SW480 (cell line): ENCODE results near the gene ANKRD31.
"Not testable (repeated sequence)": the region's sequence is repeated elsewhere in the genome, so short reads cannot be mapped to it uniquely, and the experiment has no call there.

Source experiments
- DNase-seq: peaks from one replicate; pipeline ENCODE4 v3.0.0-alpha.2; 2016; ENCODE audit warnings: low spot score

Gene ANKRD31

DNA sequence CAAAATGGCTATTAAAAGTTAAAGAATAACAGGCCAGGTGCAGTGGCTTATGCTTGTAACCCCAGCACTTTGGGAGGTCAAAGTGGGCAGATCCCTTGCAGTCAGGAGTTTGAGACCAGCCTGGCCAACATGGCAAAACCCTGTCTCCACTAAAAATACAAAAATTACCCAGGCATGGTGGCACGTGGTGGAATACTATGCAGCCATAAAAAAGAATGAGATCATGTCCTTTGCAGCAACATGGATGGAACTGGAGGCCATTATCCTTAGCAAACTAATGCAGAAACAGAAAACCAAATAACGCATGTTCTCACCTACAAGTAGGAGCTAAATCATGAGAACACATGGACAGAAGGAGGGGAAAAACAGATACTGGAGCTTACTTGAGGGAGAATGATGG is 15.9 kb downstream of the ANKRD31 start:
- DNase-seq: not testable (repeated sequence)

DNA sequence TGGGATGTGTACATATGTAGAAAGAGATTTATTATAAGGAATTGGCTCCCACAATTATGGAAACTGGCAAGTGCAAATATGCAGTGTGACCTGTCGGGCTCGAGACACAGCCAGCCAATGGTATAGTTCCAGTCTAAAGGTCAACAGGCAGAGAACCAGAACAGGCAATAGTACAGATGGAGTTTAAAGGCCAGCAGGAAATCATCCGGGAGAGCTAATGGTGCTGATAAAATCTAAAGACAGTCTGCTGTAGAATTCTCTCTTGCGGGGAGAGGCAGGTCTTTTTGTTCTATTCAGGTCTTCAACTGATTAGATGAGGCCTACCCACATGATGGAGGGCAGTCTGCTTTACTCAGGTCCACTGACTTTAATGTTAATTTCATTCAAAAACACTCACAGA is 21.8 kb downstream of the ANKRD31 start:
- DNase-seq: no peak

DNA sequence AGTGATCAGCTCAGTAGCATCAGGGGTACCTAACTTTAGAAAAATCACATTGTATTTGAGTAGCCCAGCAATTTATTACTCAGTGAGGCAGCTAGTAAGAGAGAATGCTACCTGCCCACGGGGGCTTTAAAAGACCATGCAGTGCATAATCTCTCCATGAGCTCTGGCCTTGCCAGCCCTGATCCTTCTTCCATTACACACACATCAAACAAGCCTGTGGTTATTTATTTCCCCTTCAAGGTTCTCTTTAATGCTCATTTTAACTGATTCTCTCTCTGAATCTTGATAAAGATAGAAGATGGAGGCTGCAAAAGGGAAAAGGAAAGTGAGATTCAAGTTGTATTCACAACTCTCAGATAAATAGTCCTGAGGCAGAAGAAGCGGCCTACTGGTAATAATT is 22.3 kb downstream of the ANKRD31 start:
- no peak for DNase-seq

DNA sequence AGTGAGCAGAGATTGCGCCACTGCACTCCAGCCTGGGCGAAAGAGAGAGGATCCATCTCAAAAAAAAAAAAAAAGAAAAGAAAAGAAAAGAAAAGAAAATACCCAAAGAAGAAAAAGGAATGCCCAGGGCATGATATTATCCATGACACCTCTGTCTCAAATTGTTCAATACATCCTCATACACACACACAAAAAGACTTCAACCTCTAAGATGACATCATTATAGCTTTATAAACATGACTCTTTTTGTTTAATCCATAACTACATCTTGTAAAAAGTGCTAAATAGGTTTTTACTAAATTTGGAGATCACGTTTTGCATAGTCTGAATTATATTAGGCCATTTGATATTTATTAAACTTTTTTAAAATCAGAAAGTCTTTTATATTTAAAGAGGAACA is 33.1 kb downstream of the ANKRD31 start:
- DNase-seq: no peak

DNA sequence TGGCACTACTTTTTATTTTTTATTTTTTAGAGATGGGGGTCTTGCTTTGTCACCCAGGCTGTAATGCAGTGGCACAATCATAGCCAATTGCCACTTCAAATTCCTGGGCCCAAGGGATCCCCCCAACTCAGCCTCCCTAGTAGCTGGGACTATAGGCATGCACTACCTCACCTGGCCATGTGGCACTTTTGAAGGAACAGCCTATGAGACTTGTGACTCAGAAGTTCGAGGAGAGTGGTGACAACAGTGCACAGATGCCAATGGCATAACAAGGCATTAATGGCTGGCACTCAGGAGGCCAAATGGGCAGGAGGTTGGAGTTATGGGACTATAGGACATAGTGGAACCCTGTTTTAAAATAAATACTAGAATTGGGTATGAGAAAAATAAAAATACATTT is 33.7 kb downstream of the ANKRD31 start:
- no peak for DNase-seq

DNA sequence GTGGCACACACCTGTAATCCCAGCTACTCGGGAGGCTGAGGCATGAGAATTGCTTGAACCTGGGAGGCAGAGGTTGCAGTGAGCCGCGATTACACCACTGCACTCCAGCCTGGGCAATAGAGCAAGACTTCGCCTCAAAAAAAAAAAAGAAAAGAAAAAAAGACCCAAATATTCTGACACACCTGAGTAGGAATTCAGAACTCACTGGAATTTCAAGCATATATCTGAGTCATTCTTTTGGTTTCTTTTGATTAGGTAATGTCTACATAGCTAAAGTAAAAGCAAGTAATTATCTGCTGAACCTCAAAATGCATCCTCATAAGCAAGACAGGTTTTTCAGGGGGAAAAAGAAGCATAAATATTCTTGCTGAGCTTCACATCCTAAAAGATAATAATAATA is 35.9 kb downstream of the ANKRD31 start:
- no peak for DNase-seq

DNA sequence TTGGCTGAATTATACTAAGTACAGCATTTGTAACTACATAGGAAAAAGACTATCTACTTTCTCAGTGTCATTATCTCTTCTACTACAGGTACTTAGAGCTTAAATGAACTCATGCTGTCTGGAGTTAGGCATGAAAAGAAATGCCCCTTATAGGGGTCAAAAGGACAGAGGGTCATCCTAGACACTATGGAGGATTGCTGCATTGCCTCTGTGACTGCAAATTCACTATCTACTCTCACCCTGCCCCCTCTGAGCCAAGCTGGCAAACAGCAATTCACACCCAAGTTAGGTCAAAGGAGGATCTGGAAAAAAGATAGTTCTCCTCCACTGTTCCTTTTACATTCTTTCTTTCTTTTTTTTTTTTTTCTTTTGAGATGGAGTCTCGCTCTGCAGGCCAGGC is 36.7 kb downstream of the ANKRD31 start:
- DNase-seq: no peak

DNA sequence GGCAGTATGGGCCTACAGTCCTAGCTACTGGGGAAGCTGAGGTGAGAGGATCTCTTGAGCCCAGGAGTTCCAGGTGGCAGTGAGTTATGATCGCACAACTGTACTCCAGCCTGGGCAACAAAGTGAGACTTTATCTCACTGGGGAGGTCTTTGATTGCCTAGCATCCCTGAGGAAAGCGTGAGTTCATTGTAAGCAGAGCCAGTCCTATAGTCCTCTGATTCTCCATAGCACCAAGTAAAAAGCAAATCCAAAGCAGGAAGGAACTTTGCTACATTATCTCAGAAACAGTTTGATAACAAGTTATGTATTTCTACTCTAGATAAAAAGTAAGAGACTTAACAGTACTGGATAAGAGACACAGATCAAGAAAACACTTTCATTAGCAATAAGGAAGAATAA is 37.6 kb downstream of the ANKRD31 start:
- no peak for DNase-seq

DNA sequence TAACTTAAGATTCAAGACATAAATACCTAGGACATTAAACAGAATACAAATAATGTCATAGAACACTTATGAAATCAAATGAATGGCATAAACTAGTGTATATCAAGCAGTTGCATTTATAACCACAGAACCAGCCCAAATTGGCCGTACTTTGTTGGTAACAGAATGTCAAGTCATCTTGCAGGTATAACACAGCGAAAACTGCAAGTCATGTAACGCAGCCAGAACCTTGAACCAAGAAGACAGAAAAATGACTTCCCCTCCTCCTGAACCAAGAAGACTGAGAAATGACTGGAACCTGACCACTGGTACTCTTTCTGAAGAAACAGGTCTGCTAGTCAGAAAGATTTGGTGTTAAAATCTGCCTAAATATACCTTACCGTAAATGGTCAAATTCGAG is 38.9 kb downstream of the ANKRD31 start:
- no peak for DNase-seq

DNA sequence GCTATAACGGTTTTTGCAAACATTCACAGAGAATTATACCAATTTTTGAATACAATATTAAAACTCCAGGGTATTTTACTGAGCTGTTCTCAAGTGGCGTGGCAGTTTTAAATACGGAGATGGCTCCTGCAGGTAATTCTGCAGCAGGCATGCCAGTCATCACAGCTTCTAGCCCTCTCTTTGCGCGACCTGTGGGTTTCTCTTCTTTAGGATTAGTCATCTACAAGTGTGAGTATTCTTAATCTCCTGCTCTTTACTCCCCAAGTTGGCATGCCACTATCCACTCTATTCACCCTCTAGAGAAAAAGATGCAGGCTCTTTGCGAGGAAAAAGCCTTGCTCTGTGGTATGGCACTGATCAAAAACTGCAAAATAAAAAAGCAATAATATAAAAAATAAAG is 43.9 kb downstream of the ANKRD31 start:
- DNase-seq: no peak

DNA sequence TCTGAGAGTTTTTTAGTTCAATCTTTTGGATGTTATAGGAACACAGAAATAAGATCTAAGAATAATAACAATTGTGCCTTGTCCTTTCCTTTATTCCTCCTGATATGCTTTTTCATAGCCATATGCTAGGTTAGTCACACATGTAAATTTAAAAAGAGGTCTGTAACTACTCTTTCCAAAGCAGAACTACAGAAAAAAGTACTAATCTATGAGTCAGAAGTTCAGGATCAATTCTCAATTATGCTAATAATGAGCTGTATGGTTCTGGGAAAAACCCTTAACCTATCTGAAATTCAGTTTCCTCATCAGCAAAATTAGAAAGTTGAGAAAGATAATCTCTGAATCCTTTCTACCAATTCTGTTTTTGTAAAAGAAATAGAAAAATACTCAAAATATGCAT is 44.4 kb downstream of the ANKRD31 start:
- no peak for DNase-seq

DNA sequence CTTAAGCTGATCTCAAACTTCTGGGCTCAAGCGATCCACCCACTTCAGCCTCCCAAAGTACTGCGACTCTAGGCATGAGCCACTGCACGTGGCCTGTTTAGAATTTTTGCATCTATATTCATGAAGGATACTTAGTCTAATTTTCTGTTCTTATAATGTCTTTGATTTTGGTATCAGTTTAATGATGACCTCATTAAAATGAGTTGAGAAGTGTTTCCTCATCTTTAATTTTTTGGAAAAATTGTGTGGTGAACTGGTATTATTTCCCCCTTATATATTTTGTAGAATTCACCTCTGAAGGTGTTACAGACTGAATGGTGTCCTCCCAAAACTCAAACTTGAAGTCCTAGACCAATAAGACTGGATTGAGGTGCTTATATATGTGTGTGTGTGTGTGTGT is 46.5 kb downstream of the ANKRD31 start:
- DNase-seq: no peak

DNA sequence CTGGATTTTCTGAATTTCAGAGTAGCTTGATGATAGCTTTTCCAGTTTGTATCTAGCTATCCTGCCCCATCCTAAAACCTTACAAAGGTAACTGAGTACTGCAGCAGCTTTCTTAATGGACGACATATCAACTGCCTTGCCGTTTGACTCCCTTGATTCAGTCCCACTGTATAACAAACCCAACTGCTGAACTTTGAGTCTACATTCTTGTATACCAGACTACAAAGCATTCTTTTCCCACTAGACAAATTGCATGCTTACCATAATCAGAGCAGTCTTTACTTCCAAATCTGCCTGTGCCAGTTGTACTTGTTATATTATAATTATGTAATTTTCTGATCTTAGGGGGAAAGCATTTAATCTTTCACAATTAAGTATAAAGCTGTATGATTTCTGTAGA is 47.3 kb downstream of the ANKRD31 start:
- no peak for DNase-seq

DNA sequence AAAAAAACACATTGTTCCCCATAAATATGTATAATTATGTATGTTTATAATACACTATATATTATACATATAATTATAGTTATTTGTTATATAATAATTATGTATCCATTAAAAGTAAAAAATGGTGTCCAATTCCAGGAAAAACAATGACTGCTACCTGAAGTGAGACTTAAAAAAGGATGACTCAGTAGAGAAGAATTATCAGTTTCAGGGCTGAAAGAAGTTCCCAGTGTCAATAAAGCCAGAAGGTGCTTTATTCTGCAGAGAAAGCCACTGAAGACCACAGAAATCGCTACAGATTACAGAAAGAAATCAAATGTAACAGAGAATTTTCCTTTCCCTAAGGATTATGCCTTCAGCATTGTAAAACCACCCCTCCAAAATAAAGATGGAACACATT is 50.9 kb downstream of the ANKRD31 start:
- no peak for DNase-seq

DNA sequence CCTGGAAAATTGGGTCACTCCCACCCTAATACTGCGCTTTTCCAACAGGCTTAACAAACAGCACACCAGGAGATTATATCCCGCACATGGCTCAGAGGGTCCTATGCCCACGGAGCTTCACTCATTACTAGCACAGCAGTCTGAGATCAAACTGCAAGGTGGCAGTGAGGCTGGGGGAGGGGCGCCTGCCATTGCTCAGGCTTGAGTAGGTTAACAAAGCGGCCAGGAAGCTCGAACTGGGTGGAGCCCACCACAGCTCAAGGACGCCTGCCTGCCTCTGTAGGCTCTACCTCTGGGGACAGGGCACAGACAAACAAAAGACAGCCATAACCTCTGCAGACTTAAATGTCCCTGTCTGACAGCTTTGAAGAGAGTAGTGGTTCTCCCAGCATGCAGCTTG is 60.7 kb downstream of the ANKRD31 start:
- not testable (repeated sequence) for DNase-seq

DNA sequence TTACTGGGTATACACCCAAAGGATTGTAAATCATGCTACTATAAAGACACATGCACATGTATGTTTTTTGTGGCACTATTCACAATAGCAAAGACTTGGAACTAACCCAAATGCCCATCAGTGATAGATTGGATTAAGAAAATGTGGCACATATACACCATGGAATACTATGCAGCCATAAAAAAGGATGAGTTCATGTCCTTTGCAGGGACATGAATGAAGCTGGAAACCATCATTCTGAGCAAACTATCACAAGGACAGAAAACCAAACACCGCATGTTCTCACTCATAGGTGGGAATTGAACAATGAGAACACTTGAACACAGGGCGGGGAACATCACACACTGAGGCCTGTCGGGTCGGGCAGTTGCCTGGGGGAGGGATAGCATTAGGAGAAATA is 61.8 kb downstream of the ANKRD31 start:
- DNase-seq: not testable (repeated sequence)

DNA sequence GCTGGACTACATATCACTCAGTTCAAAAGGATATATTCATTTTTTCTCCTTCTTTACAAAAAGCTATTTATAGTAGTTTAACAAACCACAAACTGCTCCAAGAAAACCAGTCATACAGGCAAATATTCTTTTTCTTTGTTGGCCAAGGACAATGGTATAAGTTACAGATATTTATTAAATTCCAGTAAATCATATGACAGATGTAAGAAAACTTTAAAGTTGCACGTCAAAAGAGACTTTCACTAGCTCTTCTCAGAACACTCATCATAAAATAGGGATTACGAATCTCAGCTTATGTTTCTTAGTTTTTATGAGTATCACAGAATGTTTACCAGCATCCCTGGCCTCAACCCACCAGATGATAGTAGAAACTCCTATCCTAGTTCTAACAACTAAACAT is 67.2 kb downstream of the ANKRD31 start:
- DNase-seq: no peak

DNA sequence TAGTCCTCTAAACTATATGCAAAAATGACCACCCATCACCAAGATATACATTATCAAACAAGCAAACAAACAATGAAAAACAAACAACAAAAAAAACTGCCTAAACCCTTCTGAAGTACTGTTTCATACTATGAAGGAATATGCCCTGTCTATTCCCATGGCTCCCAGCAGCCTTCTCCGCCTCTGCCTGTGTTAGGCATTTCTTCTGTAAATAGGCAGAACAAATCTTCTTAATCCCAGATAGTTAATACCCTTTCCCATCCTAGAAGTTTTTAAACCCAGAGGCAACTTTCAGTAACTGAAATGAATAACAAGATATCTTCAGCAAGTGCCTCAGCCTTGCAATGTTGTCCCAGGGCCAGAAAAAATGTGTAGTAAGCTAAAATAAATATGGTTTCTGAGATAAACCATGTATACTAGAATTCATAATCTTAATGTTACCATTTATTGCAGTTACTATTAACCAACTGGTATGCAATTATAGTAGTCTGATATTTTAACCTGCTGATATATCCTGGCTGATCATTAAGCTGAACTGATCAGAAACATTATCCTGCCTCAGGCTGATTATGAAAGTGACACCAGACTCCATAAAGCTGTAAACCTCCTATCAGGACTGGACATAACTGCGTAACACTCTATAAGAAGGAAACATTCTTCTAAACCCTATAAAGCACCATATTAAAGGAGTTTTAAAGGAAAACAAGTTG is 68.5 kb downstream of the ANKRD31 start:
- no peak for DNase-seq

DNA sequence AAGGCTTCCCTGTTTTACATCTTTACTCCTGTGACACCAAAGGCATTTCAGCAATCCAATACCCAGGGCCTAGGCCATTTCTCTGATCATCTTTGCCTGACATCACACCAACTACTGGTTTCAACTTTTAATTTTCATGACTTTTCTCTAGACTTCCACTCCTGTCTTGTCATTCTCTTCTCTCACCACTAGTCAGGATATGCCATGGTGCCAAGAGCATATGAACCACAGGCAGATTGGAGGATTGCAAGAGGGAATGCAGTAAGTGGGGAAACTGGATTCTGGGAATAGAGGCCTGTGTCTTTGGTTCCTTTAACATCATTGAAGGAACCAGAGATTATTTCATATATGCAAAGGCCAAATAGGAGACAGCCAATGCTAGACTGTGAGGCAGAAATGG is 69.3 kb downstream of the ANKRD31 start:
- DNase-seq: no peak

DNA sequence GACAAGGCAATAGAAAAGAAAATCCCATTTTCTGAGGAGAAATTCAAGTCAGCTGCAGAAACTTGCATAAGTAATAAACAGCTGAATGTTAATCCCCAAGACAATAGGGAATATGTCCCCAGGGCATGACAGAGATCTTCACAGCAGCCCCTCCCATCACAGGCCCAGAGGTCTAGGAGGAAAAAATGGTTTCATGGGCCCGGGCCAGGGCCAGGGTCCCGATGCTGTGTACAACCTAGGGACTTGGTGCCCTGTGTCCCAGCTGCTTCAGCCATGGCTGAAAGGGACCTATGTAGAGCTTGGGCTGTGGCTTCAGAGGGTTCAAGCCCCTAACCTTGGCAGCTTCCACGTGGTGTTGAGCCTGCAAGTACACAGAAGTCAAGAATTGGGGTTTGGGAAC is 75.2 kb downstream of the ANKRD31 start:
- DNase-seq: not testable (repeated sequence)

DNA sequence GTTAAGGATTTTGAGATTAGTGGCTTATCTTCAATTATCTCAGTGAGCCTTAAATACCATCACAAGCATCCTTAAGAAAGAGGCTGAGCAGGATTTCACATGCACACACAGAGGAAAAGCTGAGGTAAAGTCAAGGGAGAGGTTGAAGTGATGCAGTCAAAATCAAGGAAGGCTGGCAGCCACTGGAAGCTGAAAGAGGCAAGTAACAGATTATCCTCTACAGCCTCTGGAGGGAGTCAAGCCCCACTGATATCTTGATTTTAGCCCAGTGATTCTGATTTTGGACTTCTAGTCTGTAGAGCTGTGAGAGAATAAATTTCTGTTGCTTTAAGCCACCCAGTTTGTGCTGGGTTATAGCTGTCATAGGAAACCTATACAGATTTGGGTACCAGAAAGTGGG is 80.1 kb downstream of the ANKRD31 start:
- DNase-seq: no peak

DNA sequence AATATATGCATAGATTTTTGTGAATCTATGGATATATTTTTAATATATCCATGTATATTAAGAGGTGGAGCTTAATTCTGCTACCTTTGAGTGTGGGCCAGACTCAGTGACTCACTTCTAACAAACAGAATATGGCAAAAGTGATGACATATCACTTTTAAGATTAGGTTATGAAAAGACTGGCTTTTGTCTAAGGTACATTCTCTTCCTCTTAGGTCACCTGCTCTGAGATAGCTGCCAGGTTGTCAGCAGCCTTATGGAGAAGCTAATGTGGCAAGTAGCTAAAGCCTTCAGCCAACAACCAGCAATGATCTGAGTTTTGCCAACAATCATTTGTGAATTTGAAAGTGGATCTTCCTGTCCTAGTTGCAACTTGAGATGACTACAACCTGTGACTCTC is 83.8 kb downstream of the ANKRD31 start:
- DNase-seq: no peak

DNA sequence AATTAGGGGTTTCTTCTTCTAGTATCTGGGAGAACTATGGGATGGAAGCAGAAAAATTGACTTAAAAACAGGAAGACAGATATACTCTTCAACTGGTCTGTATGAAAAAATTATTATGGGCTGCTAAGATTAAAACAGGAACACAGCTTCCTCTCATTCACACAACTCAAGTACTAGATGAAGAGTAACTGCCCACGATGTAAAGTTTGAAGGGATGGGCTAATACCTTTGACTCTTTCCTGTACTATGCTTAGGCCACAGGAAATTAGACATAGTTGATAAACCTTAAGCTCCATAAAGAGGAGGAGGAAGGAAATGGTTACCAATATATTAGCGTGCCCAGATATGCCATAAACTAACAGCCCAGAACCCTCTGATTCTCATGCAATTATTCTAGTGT is 88.6 kb downstream of the ANKRD31 start:
- DNase-seq: no peak

DNA sequence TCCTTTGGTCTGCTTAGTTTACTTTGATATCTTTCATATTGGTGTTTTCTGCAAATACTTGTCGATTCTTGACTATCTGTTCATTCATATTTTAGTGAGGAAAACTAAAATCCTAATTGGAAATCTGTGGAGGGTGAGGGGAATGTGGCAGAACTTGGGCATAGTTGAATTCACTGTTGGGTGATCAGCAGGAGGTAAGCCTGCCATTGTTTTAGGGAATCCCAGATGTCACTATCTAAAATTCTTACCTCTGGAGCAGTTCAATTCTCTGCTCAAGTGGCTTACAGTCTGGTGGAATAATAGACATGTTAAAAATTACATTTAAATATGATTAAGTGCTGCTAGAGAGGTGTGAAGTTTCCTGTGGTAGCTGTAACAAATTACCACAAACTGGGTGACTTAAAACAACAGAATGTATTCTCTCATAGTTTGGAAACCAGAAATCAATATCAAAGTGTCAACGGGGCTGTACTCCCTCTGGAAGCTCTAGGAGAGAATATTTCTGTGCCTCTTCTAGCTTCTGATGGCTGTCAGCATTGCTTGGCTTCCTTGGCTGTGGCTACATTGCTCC is 94.0 kb downstream of the ANKRD31 start:
- no peak for DNase-seq
